Measurements from ENCODE around the gene NKAIN2.

DNA sequence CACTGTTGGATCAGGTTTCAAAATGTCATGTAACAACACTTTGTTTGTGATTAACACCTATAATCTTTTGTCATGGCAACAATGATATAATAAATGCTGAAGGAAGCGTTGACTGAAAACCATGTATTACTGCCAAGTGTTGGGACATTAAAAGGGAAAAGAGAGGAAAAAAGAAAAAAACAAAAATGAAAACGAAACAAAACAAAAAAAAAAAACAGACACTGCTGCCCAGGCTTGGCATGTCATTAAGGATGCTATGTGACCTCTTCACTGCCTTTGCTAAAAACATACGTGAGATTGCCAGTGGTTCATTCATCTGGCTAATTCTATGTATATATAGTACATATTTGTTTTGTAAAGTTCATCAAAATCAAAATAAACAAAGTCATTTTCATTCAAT is 641.9 kb downstream of the NKAIN2 start:
- TF ChIP-seq, protein P1, sequence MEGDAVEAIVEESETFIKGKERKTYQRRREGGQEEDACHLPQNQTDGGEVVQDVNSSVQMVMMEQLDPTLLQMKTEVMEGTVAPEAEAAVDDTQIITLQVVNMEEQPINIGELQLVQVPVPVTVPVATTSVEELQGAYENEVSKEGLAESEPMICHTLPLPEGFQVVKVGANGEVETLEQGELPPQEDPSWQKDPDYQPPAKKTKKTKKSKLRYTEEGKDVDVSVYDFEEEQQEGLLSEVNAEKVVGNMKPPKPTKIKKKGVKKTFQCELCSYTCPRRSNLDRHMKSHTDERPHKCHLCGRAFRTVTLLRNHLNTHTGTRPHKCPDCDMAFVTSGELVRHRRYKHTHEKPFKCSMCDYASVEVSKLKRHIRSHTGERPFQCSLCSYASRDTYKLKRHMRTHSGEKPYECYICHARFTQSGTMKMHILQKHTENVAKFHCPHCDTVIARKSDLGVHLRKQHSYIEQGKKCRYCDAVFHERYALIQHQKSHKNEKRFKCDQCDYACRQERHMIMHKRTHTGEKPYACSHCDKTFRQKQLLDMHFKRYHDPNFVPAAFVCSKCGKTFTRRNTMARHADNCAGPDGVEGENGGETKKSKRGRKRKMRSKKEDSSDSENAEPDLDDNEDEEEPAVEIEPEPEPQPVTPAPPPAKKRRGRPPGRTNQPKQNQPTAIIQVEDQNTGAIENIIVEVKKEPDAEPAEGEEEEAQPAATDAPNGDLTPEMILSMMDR (IDR thresholded peaks at IDR 0.05; ENCODE audit: low read length), result no peak
- no peak for TF ChIP-seq EZH2 (optimal IDR thresholded peaks at IDR 0.05; ENCODE audit: low read depth, low read length)
- TF ChIP-seq EZH2phosphoT487 (IDR thresholded peaks at IDR 0.05; ENCODE audit: low read length), result no peak
